Activated CD4-positive, CD25-positive, alpha-beta regulatory T cell treated with anti-CD3 and anti-CD28 coated beads, Interleukin-2, amount 50 U/mL, for 72 hours (primary cell): ENCODE data around the gene SCAI.
"Not testable (repeated sequence)": the region's sequence is repeated elsewhere in the genome, so short reads cannot be mapped to it uniquely, and the experiment has no call there.

Experiments
- DNase-seq: peaks from one replicate; pipeline ENCODE4 v3.0.0; 2021

The SCAI gene

GRCh38 chr9:125103021-125103420 is 40.3 kb downstream of the SCAI start:
- DNase-seq: no peak

GRCh38 chr9:125100822-125101221 is 42.5 kb downstream of the SCAI start:
- no peak for DNase-seq

GRCh38 chr9:125099816-125100215 is 43.5 kb downstream of the SCAI start:
- DNase-seq: no peak

GRCh38 chr9:125095821-125096443 is 47.4 kb downstream of the SCAI start:
- DNase-seq: no peak

GRCh38 chr9:125091121-125091520 is 52.2 kb downstream of the SCAI start:
- no peak for DNase-seq

- DNase-seq: no peak
Measured at GRCh38 chr9:125089331-125089730, 54.0 kb downstream of the SCAI start.

GRCh38 chr9:125088752-125089151 is 54.6 kb downstream of the SCAI start:
- no peak for DNase-seq

- no peak for DNase-seq
Measured at GRCh38 chr9:125085703-125086477, 57.4 kb downstream of the SCAI start.

GRCh38 chr9:125082197-125082596 is 61.1 kb downstream of the SCAI start:
- not testable (repeated sequence) for DNase-seq

- not testable (repeated sequence) for DNase-seq
Measured at GRCh38 chr9:125080797-125081196, 62.5 kb downstream of the SCAI start.

GRCh38 chr9:125079931-125080330 is 63.4 kb downstream of the SCAI start:
- DNase-seq: no peak

GRCh38 chr9:125075997-125076396 is 67.3 kb downstream of the SCAI start:
- DNase-seq: no peak

GRCh38 chr9:125074976-125075375 is 68.4 kb downstream of the SCAI start:
- DNase-seq: no peak

- DNase-seq: no peak
Measured at GRCh38 chr9:125066839-125067619, 76.3 kb downstream of the SCAI start.

GRCh38 chr9:125061391-125061790 is 81.9 kb downstream of the SCAI start:
- DNase-seq: no peak

- no peak for DNase-seq
Measured at GRCh38 chr9:125049212-125050049, 93.9 kb downstream of the SCAI start.

GRCh38 chr9:125043631-125044030 is 99.7 kb downstream of the SCAI start:
- no peak for DNase-seq

GRCh38 chr9:125043148-125043547 is 100.2 kb downstream of the SCAI start:
- DNase-seq: no peak

GRCh38 chr9:125038166-125038565 is 105.2 kb downstream of the SCAI start:
- no peak for DNase-seq

- no peak for DNase-seq
Measured at GRCh38 chr9:125028041-125028440, 115.3 kb downstream of the SCAI start.

GRCh38 chr9:125024917-125025316 is 118.4 kb downstream of the SCAI start:
- DNase-seq: no peak

GRCh38 chr9:125021069-125021468 is 122.3 kb downstream of the SCAI start:
- DNase-seq: no peak

GRCh38 chr9:125015655-125016054 is 127.7 kb downstream of the SCAI start:
- not testable (repeated sequence) for DNase-seq
